ENCODE data around the gene CPA5. TPM values are rescaled to one million over a fixed set of nuclear protein-coding genes. Genes with fewer than 3 reads are reported as not detected.
"Not testable (repeated sequence)": the region's sequence is repeated elsewhere in the genome, so short reads cannot be mapped to it uniquely, and the experiment has no call there.

Gene CPA5
- total and polyA plus RNA-seq, 2 of the 8 experiments (the other 6 are each of a cell fraction or from before 2014, with no cell fraction given), result 0.12 TPM; not detected in 1

DNA sequence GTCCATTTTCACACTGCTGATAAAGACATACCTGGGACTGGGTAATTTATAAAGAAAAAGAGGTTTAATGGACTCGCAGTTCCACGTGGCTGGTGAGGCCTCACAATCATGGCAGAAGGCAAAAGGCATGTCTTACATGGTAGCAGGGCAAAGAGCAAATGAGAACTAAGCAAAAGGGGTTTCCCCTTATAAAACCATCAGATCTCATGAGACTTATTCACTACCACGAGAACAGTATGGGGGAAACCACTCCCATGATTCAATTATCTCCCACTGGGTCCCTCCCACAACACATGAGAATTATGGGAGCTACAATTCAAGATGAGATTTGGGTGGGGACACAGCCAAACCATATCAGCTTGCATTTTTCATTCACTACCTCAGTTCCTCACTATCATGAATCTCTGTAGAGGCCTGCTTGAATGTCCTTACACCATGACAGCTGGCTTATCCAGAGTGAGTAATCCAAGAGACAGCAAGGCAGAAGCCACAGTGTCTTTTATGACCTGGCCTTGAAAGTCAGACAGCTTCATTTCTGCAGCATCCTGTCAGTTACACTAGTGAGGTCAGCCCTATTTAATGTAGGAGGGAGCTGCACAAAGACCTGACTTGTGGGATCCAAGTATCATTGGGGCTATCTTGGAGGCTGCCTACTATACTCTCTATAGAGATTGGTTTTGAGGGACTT lies 22.9 kb upstream of the CPA5 start:
- WGBS, 2 experiments (ENCODE audit: extremely low coverage in 1 of 2, insufficient coverage in 1 of 2, insufficient read length in 1 of 2, insufficient replicate concordance in 2 of 2, low coverage in 1 of 2, low lambda C conversion rate in 2 of 2, missing lambda C conversion rate in 1 of 2), result 94% methylated on average over 3 of the region's 3 CpGs; no CpG with 5 or more reads in 1 of the 2 experiments
- not testable (repeated sequence) for H2BK120ac ChIP-seq (replicated peaks; ENCODE audit: low read depth, low read length)

More for the DNA sequence above, 22.9 kb upstream of the CPA5 start:
- H4K91ac ChIP-seq (replicated peaks; ENCODE audit: insufficient read length, low read length); H3K18ac ChIP-seq (ENCODE audit: extremely low read depth, low read length); FAIRE-seq; H4K5ac ChIP-seq (ENCODE audit: insufficient read length, low read depth, low read length); H4K20me1 ChIP-seq (replicated peaks in 1 of 2; ENCODE audit: control insufficient read depth in 1 of 2, insufficient read depth in 2 of 2, low read length in 2 of 2); H3K4me3 ChIP-seq (ENCODE audit: extremely low read depth in 1 of 4, insufficient read depth in 2 of 4, low read depth in 3 of 4, low read length in 4 of 4); H3K36me3 ChIP-seq (ENCODE audit: control insufficient read depth in 2 of 4, insufficient read depth in 4 of 4, low read length in 3 of 4); H2AK5ac ChIP-seq (ENCODE audit: low read depth, low read length); H2BK20ac ChIP-seq (ENCODE audit: low read length); POLR2A ChIA-PET (ENCODE audit: partially characterized antibody); H4K8ac ChIP-seq (ENCODE audit: extremely low read depth, insufficient read depth, low read length); H3K23ac ChIP-seq (ENCODE audit: insufficient read length); H2AFZ ChIP-seq (ENCODE audit: low read length); H2BK15ac ChIP-seq (ENCODE audit: low read length); H2BK5ac ChIP-seq (ENCODE audit: low read depth, low read length); H3K4me1 ChIP-seq (replicated peaks in 1 of 4; ENCODE audit: control insufficient read depth in 3 of 4, insufficient read depth in 4 of 4, low read length in 3 of 4); H3K9me3 ChIP-seq (ENCODE audit: insufficient read depth in 2 of 2, low read depth in 1 of 2, low read length in 1 of 2); H2BK12ac ChIP-seq (ENCODE audit: low read depth, low read length); H3K14ac ChIP-seq (ENCODE audit: insufficient read length); H3K27ac ChIP-seq (ENCODE audit: low read depth, low read length); H3K79me2 ChIP-seq (ENCODE audit: control insufficient read depth in 1 of 2, insufficient read depth in 2 of 2, low read length in 2 of 2); H3K9ac ChIP-seq (replicated peaks in 1 of 4; ENCODE audit: extremely low read depth in 1 of 4, low read depth in 3 of 4, low read length in 3 of 4); DNase-seq (ENCODE audit: low read depth in 1 of 2, low spot score in 2 of 2); H3K4me2 ChIP-seq (ENCODE audit: insufficient read depth in 1 of 2, low read depth in 2 of 2, low read length in 2 of 2); H3K56ac ChIP-seq (replicated peaks; ENCODE audit: insufficient read length, low read depth, low read length); H3K23me2 ChIP-seq (ENCODE audit: low read depth, low read length); H3K27me3 ChIP-seq (replicated peaks in 1 of 4; ENCODE audit: control insufficient read depth in 3 of 4, extremely low read depth in 1 of 4, insufficient read depth in 3 of 4, low read length in 3 of 4); H3K79me1 ChIP-seq (ENCODE audit: low read depth, low read length); H3K4ac ChIP-seq (replicated peaks; ENCODE audit: insufficient read length, low read depth, low read length): not testable (repeated sequence)
- CTCF ChIA-PET (ENCODE audit: partially characterized antibody), result interaction anchor here (0.8 to 2.0 kb wide), 6 partner anchors 12 to 165 kb away, joined by 3 to 6 read pairs (median 3); partner anchors contain the start of gene CPA1

Measured in H1 (cell line).